ENCODE results near the gene TMEM178B.
"Not testable (repeated sequence)": the region's sequence is repeated elsewhere in the genome, so short reads cannot be mapped to it uniquely, and the experiment has no call there.

The TMEM178B gene

DNA sequence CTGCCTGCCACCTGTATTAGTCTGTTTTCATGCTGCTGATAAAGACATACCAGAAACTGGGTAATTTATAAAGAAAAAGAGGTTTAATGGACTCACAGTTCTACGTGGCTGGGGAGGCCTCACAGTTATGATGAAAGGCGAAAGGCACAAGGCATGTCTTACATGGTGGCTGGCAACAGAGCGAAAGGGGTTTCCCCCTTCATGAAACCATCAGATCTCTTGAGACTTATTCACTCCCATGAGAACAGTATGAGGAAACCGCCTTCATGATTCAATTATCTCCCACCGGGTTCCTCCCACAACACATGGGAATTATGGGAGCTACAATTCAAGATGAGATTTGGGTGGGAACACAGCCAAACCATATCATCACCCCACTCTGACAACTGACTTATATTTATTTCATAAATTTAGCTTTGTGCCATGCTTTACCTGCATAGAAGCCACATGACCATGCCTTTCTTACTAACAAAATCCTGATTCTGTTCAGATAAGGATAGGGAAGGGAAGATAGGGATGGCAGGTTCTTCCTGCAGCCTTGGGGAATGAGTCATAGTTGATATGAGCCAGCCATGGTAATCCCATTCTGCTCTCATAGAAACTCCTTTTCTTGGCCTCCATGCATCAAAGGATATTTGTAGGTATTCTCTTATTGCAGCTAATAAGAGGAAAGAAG lies 286.0 kb downstream of the TMEM178B start:
- no peak for DNase-seq

DNA sequence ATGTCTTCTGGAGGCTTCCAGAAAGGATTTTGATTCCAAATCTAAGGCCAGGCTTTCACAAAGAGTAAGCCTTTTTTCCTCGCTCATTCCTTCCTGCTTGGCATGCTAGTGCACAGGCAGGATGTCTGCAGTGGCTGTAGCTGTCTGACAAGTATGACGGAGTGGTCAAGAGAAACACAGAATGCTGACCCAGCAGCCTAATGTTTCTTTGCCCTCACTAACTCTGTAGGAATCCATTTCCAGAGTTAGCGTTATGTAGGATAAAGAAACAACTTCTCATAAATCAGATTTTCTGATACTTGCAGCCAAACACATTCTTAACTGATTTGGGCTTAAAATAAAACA lies 286.5 kb downstream of the TMEM178B start:
- DNase-seq, result no peak

DNA sequence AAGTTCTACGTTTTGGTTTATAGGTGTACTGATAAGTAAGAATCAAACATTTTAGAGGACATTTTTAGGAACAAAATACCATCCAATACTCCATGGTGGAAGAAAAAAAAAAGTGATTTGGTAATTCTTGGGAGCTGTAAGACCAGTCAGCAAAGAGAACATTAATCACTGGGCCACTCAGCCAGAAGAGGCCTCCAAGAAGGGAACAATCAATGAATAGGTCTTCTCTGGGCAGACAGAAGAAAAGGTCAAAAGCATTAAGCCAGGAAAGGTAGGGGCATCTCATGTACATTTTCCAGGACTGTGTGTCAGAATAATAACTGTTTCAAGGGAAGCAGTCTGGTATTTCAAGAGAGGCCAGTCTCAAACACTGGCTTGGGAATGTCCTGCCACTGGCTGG lies 286.9 kb downstream of the TMEM178B start:
- DNase-seq, result no peak

DNA sequence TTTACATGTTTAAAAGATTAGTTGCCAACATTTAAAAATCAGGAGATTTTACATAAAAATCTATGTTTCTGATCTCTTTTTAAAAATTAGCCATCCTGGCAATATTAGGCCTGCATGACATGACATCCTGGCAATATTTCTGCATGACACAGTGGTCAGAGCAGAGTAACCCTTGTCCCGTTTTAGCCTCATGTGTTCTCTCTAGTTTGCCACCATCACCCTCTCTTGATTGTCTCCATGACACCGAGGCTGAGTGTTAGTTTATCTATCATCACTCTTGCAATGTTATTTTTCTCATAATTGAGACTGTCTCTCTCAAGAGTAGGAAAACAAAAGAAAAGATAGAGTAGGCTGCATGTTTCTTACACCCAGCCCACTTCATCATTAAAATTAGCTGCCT lies 287.6 kb downstream of the TMEM178B start:
- DNase-seq, result no peak

DNA sequence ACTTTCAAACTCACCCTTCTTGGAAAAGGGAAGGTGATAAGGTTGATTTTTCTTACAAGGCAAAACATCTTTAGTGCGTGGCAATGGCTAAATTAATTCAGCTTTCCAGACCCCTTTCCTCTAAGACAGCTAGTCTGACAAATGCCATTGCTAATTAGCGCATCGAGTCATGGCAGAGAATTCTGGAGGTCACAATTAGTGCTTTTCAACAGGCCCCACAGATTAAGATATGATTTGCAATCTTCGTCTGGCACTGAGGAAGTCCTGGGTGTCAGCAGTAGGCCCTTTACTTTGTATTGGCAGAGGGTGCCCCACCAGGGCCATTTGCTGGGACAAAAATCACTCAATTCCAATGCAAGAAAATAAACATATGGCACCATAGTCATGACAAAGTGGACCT lies 288.1 kb downstream of the TMEM178B start:
- DNase-seq, result no peak

DNA sequence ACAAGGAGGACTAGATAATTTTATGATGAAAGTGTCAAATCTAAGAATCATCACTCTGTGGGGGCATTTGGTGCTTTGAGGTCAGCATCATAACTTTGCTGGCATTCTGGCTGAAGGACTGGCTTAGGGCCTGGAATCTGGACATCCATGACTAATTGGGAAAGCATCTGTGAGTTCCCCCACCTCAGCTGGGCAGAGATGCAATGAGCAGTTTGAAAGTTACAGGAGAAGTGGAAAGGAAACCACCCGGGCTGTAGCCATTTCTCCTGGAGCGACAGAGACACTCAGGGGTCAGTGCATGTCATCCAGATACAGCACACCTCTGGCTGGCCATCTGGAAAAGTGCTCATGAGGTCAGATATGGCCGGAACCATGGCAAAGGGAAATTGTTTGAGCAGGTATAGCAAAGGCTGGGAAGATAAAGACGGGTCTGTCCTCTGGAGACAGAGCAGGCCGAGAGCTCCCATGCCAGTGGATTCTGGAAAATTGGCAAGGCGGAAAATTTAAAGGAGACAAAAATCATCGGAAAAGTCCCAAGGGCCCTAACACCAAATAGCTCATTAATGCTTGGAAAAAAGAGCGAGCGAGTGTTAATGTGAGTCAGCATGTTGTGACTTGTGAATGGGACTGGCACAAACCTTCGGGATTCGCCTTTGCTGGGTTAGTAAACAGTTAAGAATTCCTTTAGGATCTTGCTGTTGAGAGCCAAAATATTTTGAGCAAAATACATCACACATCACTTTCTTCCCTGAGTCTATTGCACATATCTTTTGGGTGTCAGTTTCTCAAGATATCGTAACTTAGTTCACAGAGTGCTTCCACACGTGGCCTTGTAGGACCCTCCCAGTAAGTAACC lies 288.9 kb downstream of the TMEM178B start:
- DNase-seq, result no peak

DNA sequence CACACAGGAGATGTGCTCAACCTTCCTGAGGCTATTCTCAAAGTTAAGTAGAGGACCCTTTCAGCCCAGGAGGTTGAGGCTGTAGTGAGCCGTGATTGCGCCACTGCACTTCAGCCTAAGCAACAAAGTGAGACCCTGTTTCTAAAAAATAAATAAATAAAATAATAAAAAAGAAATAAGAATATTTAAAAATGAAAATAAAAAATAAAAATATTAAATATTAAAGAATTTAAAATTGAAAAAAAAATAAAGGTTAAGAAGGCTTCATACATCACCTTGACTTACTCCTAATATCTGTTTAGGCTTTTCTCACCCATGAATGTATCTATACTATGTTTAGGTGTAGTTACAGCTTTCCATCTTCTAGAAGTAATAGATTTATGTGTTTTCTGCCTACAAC lies 289.9 kb downstream of the TMEM178B start:
- DNase-seq, result no peak

DNA sequence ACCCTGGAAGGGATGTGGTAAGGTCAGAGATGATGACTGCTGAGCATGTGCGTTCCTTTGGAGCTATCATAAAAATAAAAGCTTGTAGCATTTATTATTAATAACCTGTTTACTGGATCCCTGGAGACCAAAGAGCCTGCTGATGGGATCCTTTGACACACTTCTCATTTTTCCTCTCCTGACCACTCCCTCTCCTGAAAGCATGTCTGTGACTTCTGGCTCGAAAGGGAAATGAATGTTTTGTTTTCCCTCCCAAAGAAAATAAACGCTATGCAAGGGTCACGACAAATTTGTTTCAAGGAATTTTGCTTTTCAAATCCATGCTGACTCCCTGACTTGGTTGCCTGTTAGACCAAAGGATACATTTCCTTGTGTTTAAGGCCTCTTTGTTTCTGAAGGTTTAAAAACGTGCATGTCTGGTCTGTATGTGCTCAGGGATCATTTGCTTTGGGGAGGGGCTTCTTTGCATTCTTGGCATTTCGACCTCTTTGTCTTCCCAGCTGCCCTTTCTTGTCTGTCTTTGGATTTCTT lies 292.3 kb downstream of the TMEM178B start:
- DNase-seq, result no peak

DNA sequence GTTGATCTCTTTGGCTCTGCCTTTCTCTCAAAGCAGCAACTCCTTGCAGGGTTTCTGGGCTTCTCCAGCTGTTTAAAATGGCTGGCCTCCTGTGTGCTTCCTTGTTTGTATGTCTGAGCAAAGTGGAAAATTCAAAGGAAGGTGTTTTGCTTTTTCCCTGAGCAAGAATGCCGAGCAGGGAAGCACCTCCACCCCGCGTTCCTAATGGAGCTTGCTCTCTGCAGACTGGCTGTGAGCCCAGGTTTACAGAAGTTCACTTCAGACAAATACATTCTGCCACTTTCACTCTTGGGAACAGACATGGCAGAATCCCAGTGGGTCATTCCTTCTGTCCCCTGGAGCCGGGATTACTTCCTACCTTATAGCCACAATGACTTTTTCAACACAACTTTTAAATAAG lies 295.6 kb downstream of the TMEM178B start:
- no peak for DNase-seq

DNA sequence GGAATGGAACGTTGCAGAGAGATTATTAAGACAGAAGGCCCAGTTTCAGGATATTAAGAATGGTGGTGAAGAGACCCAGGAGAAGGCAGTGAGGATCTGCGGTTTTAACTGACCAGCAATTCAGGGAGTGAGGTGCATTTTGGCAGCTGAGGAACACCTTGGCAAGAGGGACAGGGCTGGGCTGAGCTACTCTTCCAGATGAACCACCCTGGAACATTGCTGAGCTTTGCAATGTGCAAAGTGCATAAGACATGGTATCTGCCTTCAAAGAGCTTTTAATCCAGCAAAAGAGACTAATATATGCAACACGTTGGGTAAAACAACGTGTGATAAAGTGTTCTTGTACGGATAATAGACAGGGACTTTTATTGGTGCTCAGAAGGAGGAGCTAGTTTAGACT lies 296.3 kb downstream of the TMEM178B start:
- no peak for DNase-seq

DNA sequence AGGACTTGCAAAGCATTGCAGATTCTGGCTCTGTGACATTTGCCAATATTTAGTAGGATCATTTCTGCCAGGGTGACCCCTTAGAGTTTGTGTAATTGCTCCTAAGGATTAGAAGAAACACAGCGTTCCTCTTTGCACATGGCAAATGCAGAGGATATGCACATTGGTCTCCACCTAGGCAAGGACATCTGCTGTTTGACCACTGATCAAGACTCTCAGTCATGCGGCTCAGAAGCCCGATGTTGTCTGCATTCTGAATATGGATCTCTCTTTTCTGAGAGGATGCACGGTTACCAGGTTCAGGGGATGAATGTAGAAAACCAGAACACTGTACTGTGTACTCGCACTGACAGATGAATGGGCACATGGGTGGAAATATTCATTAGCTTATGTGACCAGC lies 296.8 kb downstream of the TMEM178B start:
- no peak for DNase-seq

DNA sequence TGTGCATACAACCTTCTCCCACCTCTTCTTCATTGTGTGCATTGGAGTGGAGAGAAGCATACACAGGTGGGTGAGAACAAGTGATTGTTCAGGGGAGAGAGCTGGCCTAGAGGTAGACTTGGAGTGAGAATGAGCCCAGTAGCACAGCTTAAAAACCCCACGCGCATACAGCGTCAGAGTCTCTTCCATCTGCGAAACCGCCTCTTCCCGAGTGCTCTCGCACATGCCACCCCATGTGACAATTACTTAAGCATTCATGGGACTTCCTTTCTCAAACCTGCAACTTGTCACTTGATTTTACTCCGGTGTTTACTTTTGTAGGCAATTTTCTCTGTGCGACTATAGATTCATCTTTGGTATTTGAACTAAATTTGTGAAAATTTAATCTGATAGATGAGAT lies 300.6 kb downstream of the TMEM178B start:
- DNase-seq, result no peak

DNA sequence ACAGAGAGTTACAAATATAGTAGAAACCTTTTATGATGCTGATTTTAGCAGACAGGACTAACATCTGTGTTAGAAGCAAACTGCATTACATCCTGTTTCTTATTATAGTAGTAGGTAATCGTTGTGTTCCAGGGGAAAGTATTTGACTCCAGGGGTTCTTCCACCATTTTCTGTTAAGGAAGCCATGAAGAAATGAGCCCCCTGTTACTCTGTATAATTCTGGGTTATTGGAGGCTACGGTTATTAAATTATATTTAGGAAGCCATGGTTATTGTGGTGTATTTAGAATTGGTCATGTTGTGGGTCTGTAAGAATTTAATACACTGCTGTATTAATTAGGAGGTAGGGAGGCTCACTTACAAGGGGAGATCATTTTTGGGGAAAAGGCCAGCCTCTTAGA lies 301.6 kb downstream of the TMEM178B start:
- no peak for DNase-seq

DNA sequence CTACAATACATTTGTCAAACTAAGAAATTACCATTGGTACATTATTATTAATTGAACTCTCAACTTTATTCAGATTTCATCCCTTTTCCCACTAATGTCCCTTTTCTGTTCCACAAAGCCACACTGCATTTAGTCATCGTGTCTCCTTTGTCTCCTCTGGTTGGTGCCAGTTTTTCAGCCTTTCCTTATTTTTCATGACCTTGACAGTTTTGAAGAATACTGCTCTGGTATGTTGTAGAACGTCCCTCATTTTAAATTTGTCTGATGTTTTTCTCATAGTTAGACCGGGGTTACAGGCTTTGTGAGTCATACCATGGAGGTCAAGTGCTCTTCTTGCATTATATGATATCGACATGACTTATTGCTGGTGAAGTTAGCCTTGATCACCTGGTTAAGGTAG lies 304.0 kb downstream of the TMEM178B start:
- no peak for DNase-seq

DNA sequence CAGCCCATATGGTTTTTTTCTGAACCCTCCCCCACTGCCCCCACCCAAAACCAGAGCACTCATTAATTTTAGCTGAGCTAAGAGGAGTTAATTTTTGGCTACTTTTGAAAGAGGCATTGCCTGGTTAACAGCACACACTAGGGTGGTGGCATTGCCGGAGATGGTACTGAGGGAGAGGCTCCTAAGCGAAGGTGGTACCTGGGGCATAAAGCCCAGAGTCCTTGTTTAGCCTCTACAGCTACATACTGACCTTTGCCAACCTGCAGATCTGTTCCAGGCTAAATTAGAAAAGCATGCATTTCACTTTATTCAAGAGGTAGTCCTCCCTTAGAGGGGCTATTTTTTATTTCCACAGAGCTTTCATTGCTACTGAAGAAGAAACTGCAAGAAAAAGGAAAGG lies 304.5 kb downstream of the TMEM178B start:
- no peak for DNase-seq

DNA sequence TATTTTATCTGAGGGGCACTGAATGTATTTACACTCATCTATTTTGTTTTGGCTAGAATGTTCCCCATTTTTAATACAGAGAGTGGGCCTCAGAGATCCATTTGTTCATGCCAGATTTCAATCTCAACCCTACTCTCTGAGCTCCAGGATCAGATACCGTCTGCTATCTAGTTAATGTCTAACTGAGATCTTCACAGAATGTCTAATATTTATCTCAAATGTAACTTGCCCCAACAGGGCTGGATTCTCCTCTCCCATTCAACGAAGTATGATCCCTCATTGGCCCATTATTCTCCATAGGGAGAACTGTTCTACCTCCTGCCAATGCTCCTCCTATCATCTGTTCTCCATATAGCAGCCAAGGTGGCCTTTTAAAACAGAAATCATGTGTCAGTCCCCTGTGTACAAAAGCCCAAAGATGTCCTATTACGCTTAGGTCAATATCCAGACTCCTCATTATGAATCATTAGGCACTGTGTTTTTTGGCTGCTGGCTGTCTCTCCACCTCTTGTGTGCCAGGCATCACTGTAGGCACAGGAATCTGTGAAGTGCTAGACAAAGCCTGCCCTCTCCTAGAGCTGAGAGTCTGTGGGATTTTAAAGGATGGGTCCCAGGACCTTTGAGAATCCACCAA lies 308.0 kb downstream of the TMEM178B start:
- no peak for DNase-seq

DNA sequence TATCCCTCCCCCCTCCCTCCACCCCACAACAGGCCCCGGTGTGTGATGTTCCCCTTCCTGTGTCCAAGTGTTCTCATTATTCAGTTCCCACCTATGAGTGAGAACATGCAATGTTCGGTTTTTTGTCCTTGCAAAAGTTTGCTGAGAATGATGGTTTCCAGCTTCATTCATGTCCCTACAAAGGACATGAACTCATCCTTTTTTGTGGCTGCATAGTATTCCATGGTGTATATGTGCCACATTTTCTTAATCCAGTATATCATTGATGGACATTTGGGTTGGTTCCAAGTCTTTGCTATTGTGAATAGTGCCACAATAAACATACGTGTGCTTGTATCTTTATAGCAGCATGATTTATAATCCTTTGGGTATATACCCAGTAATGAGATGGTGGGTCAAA lies 309.5 kb downstream of the TMEM178B start:
- not testable (repeated sequence) for DNase-seq

DNA sequence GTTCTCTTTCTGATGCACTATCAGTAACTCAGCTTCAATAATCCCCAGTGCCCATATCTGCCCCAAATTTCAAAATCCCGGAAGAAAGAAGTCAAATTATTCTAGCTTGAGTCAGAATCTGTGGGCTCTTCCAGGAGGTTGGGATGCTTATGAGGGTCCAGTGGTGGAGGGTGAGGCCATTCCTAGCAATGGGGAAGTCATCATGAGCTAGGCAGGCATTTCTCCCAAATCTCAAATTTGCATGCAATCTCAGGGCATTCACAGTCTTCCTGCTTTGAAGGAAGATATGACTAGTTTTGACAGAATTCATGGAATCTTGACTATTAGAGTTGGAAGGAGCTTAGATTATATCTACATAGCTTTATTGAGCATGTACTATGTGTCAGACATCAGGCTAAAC lies 313.0 kb downstream of the TMEM178B start:
- no peak for DNase-seq

DNA sequence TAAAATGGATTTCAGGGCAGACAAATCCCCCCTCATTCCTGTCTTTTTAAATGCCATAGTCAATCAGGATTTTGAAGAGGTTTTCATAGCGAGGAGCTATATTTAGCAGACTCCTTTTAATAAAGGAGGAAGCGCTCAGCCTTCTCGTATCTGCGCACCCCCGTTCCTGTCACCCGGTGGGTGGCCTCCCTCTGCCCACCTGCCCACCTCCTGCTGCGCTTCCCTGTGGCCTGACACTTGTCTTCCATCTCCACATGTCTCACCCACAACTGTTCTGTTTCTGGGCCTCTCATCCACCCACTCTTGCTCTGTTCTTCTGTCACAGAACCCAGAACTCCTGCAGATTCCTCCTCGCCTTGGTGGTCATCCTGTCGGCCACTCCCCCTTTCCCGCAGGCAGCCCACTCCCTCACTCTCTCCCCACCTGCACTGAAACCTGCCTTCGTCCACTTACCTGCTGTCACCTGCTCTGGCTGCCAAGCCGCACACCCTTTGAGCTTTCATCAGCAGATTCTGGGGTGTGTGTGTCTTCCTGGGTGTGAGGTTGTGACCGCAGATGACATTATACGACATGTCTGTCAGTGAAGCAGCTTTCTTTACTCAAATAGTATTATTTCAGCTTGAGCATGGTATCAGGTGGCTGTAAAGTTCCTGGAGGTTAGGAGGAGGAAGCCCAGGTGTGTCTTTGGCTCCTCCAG lies 313.8 kb downstream of the TMEM178B start:
- DNase-seq, result no peak

DNA sequence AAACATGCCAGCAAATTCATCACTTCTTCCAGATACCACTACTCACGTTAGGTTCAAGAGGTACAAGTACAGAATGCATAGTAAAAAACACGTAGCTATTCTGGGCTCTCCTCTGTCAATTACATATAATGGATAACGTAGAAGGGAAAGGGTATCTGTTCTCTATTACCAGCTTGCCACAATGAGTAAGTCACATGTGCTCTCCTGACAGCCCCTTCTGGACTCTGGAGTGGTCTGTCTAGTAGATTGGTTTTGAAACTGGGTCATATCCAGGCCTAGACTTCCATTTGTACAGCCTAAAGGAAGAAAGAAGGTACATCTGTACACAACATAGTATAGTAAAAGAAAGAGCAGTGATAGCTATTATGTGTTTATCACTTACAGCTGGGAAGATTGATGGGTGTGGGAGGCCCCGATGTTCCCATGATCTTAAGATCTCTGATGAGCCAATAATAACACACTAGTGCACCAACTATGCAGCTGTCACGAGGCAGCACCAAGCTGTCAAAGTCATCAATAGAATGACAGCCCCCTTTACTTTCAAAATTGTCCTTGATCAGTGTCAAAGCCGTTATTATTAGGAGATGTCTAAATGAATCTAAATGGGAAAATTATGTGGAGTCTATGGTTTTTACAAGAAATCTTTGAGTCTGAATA lies 315.4 kb downstream of the TMEM178B start:
- no peak for DNase-seq

DNA sequence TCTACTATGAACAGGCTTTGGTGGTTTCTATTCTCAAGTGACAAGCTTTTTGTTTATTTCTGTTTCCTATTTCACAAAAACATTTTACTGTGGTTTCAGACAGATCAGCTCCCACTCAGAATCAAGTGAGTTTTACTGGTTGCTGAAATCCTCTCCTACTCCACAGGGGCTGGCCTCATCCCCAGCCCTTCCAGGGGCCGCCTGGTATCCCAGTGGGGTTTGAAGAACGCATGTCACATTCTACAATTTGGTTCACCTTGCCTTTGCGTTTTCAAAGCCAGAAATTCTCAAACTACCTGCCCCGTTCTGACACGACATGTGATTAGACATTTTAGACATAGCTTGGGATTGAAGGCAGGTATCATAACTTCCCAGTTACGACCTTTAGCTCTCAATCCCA lies 316.5 kb downstream of the TMEM178B start:
- DNase-seq, result no peak

DNA sequence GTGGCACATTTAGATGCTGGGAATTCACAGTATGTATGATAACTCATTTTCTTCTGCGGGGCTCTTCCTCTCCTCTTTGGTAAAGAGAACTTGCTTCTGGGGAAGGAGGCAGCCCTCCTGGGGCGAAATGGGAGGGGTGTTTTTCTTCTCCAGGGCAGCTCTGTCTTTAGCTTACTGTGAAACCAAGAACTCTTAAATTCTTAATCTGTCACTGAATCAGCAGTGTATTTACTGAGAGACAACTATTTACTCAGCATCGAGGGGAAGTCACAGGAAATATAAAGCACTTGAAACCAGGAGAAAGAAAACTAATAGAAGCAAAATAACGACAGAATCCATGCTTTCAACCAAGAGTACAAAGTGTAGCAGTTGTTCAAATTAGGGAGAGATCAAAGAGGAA lies 319.2 kb downstream of the TMEM178B start:
- no peak for DNase-seq

Data from activated CD4-positive, alpha-beta T cell treated with anti-CD3 and anti-CD28 coated beads for 1 hour (primary cell).